GM12878 (cell line): Measurements from ENCODE around the gene P2RX4. TPM values are rescaled to one million over a fixed set of nuclear protein-coding genes. Genes with fewer than 3 reads are reported as not detected.

Experiments
- ATAC-seq: fragments of 200-7000 bp; cut with Tn5 transposase; 3 replicates; pipeline ENCODE4 v1.9.1; 2020; ENCODE audit warnings: mild to moderate bottlenecking, moderate library complexity
- BruUV-seq: library from RNA; stranded (reverse); fragments of 400-500 nt; replicated peaks from 2 replicates; lab custom pipeline; 2021; lab: Mats Ljungman, UMichigan
- CTCF ChIA-PET: fragments of 300-600 bp; sonication (Branson Sonifier 250); formaldehyde crosslinking; extraction: SDS; loops from one replicate; lab custom pipeline; 2021; ENCODE audit warnings: inconsistent platforms; lab: Yijun Ruan, JAX
- POLR2A ChIA-PET: fragments of 350-600 bp; formaldehyde crosslinking; extraction: SDS; loops from one replicate; lab custom pipeline; 2021; ENCODE audit warnings: inconsistent platforms; lab: Charles Lee
- RAD21 ChIA-PET: fragments of 300-600 bp; sonication (Branson Sonifier 250); formaldehyde crosslinking; loops from one replicate; lab custom pipeline; 2023; ENCODE audit warnings: antibody characterized with exemption; ENCODE audit not compliant: unreplicated experiment; lab: Charles Lee
- SMC1A ChIA-PET: fragments of 300-600 bp; sonication (Branson Sonifier 250); formaldehyde crosslinking; loops from one replicate; lab custom pipeline; 2023; ENCODE audit not compliant: unreplicated experiment, uncharacterized antibody; lab: Charles Lee
- DNase-seq: peaks from one replicate; pipeline ENCODE4 v3.0.0-alpha.2; 2011; ENCODE audit warnings: low read depth, low spot score
- FAIRE-seq: peaks from 3 replicates; lab custom pipeline; 2011; peaks lifted over from hg19 to GRCh38; lab: Jason Lieb, UNC
- H2AFZ ChIP-seq: 2 replicates; pipeline ENCODE4 v1.6.0; 2011; ENCODE audit warnings: low read depth, low read length, control low read depth; ENCODE audit not compliant: control insufficient read depth
- H3K27ac ChIP-seq: 2 replicates; pipeline ENCODE4 v1.5.1; 2011; ENCODE audit warnings: control low read depth; ENCODE audit not compliant: control insufficient read depth, insufficient read depth
- H3K27me3 ChIP-seq, 2 experiments: replicated peaks in 1 of 2; 2 replicates each; pipeline versions ENCODE4 v1.6.0 to v1.6.1; 2011; ENCODE audit warnings: low read length in 1 of 2; ENCODE audit not compliant: control insufficient read depth in 2 of 2, insufficient read depth in 2 of 2
- H3K36me3 ChIP-seq, 2 experiments: 2 replicates each; pipeline ENCODE4 v1.5.1; 2011; ENCODE audit warnings: low read length in 1 of 2; ENCODE audit not compliant: control insufficient read depth in 2 of 2, insufficient read depth in 2 of 2
- H3K4me1 ChIP-seq: 2 replicates; pipeline ENCODE4 v1.6.1; 2011; ENCODE audit warnings: mild to moderate bottlenecking, low read length, moderate library complexity, mixed read lengths; ENCODE audit not compliant: control insufficient read depth, insufficient read depth
- H3K4me2 ChIP-seq: 2 replicates; pipeline ENCODE4 v1.6.0; 2011; ENCODE audit warnings: control low read depth; ENCODE audit not compliant: control insufficient read depth, insufficient read depth
- H3K4me3 ChIP-seq: fragments of 200-600 bp; sonication (generic); 2 replicates; pipeline ENCODE4 v1.5.1; 2016
- H3K79me2 ChIP-seq: 2 replicates; pipeline ENCODE4 v1.6.0; 2011; ENCODE audit warnings: low read length; ENCODE audit not compliant: control insufficient read depth, insufficient read depth
- H3K9ac ChIP-seq: 2 replicates; pipeline ENCODE4 v1.8.0; 2011; ENCODE audit warnings: low read length, control low read depth, mixed read lengths; ENCODE audit not compliant: control insufficient read depth, insufficient read depth
- H3K9me3 ChIP-seq: replicated peaks from 3 replicates; pipeline ENCODE4 v1.5.1; 2011; ENCODE audit warnings: mild to moderate bottlenecking, low read length; ENCODE audit not compliant: control insufficient read depth, insufficient read depth
- H4K20me1 ChIP-seq: 2 replicates; pipeline ENCODE4 v1.6.0; 2011; ENCODE audit not compliant: control insufficient read depth, insufficient read depth
- BRCA1 ChIP-seq: IDR thresholded peaks from 2 replicates; pipeline ENCODE4 v1.6.1; 2011; ENCODE audit warnings: low read depth, low read length, improper control_type of control experiment
- CHD2 ChIP-seq: IDR thresholded peaks from 2 replicates; pipeline ENCODE4 v1.6.1; 2011; ENCODE audit warnings: low read depth, low read length, improper control_type of control experiment, borderline replicate concordance
- KLF5 ChIP-seq: fragments of 450-650 bp; IDR thresholded peaks from 2 replicates; pipeline ENCODE4 v1.6.1; 2014; ENCODE audit warnings: mild to moderate bottlenecking; ENCODE audit not compliant: partially characterized antibody
- LARP7 ChIP-seq: fragments of 450-650 bp; IDR thresholded peaks from 2 replicates; pipeline ENCODE4 v1.6.1; 2017; ENCODE audit warnings: mild to moderate bottlenecking
- NR2C1 ChIP-seq: fragments of 450-650 bp; IDR thresholded peaks from 2 replicates; pipeline ENCODE4 v1.6.1; 2017; ENCODE audit warnings: antibody characterized with exemption, mild to moderate bottlenecking, moderate library complexity
- SMARCA5 ChIP-seq: fragments of 450-650 bp; IDR thresholded peaks from 2 replicates; pipeline ENCODE4 v1.6.1; 2017; ENCODE audit warnings: mild to moderate bottlenecking
- TBL1XR1 ChIP-seq: IDR thresholded peaks from 2 replicates; pipeline ENCODE4 v1.6.1; 2012; ENCODE audit warnings: low read depth, low read length, improper control_type of control experiment
- ZNF24 ChIP-seq: fragments of 450-650 bp; IDR thresholded peaks from 2 replicates; pipeline ENCODE4 v1.6.1; 2017; ENCODE audit warnings: antibody characterized with exemption, mild to moderate bottlenecking
- WGBS: methylation state at CpG from one replicate; pipeline ENCODE4 v1.1.6; 2016; ENCODE audit warnings: low lambda C conversion rate; ENCODE audit not compliant: insufficient replicate concordance, insufficient coverage; ENCODE audit errors: missing lambda C conversion rate; 5-methylcytosine and 5-hydroxymethylcytosine counted together
- in situ Hi-C: fragments of 300-500 bp; cut with MboI; formaldehyde crosslinking; loops from 9 replicates; pipeline ENCODE4 v1.14.3; 2018; ENCODE audit warnings: mixed read lengths
- intact Hi-C: fragments of 100-400 bp; cut with micrococcal nuclease; formaldehyde crosslinking; loops from one replicate; pipeline ENCODE4 v1.14.2; 2022; ENCODE audit not compliant: unreplicated experiment
- polyA plus RNA-seq, 11 experiments: library from polyadenylated mRNA; depleted of rRNA in 4 of 11; unstranded in 6 of 11; stranded (reverse) in 5 of 11; fragments of >200 nt; fragmentation: Nextera tagmentation in 4 of 11; fragmentation: Illumina TruSeq in 1 of 11; extraction: Ambion mirVana in 4 of 11; extraction: Trizol in 1 of 11; gene quantifications; 1 replicate in 1 of 11; 2 replicates in 10 of 11; pipeline versions ENCODE4 v1.2.1 to v1.2.3, GENCODE V29; 2011 to 2016; ENCODE audit warnings: inconsistent platforms in 2 of 11, missing spikeins in 2 of 11, low read depth in 1 of 11
- total RNA-seq, 4 experiments: library from RNA; depleted of rRNA in 3 of 4; stranded (reverse); fragments of >200 nt in 3 of 4; fragmentation: Illumina TruSeq in 1 of 4; extraction: Trizol in 1 of 4; gene quantifications; 2 replicates each; pipeline versions ENCODE4 v1.2.1 to v1.2.3, GENCODE V29; 2013 to 2021
- TF ChIP-seq, protein P1 (sequence below): fragments of 450-650 bp; IDR thresholded peaks from 2 replicates; pipeline ENCODE4 v1.6.1; 2016; ENCODE audit warnings: mild to moderate bottlenecking
- TF ChIP-seq, protein P2 (sequence below): IDR thresholded peaks from 2 replicates; pipeline ENCODE4 v1.6.1; 2012; ENCODE audit warnings: low read depth, low read length, improper control_type of control experiment
- TF ChIP-seq, protein P3 (sequence below): IDR thresholded peaks from 2 replicates; pipeline ENCODE4 v1.6.1; 2011; ENCODE audit warnings: borderline replicate concordance, low read depth, mild to moderate bottlenecking, moderate library complexity, low read length; ENCODE audit not compliant: insufficient read depth, poor library complexity, severe bottlenecking
- TF ChIP-seq, protein P4 (sequence below): fragments of 450-650 bp; IDR thresholded peaks from 2 replicates; pipeline ENCODE4 v1.6.1; 2018; ENCODE audit warnings: borderline replicate concordance, mild to moderate bottlenecking; ENCODE audit not compliant: partially characterized antibody

P2RX4 gene
- total and polyA plus RNA-seq, 10 of the 15 experiments (the other 5 are each of a cell fraction or from before 2014, with no cell fraction given): 9.0 to 43.4 (median 20.5) TPM

DNA sequence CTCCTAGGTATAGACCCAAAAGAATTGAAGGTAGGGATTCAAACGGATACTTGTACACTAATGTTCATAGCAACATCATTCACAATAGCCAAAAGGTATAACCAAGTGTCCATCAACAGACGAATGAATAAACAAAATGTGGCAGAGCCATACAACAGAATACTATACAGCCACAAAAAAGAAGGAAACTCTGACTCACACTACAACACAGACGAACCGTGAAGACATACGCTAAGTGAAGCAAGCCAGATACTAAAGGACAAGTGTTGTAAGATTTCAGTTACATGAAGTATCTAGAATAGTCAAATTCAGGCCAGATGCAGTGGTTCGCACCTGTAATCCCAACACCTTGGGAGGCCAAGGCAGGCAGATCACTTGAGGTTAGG is 67.4 kb downstream of the P2RX4 start (continued):
- no peak for TF ChIP-seq LARP7
- TF ChIP-seq ZNF24: no peak

DNA sequence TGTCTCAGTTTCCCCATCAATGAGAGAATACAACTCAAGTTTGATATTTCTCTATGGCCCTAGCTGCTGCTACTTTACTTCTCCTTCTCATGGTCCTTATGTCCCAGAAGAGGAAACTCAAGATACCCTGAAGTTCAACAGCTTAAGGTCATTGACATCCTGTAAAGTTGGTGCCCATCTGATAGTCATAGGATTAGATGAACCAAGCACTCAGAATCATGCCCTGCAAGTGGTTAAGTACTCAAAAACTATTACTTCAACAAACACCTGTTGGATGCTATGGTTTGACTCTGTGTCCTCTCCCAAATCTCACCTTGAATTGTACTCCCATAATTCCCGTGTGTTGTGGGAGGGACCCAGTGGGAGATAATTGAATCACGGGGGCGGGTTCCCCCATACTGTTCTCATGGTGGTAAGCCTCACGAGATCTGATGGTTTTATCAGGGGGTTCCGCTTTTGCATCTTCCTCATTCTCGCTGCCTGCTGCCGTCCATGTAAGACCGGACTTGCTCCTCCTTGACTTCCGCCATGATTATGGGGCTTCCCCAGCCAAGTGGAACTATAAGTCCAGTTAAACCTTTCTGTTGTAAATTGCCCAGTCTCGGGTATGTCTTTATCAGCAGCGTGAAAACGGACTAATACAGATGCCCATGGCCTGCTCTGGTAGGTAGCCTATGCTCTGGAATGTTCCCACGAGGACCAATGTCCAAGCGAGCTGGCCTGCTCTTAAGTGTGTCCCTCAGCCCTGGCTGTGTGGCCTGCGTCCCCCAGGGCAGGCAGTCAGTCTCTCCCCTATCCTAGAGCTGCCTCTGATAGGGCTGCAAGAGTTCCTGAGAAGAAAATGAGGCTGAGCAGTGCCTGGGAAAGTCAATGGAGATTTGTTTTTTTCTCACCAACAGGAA is 68.5 kb downstream of the P2RX4 start:
- Histone ChIP-seq H3K36me3 (peaks cover 0 to 10% of the 10 kb centered on the region in 2 experiments), H3K27me3 (no peaks in the 10 kb centered on the region), H3K79me2 (peaks cover 4% of the 10 kb centered on the region), H3K4me2 (no peak overlapping the region), H3K9me3 (no peaks in the 10 kb centered on the region), H4K20me1 (no peaks in the 10 kb centered on the region), H3K9ac (no peak overlapping the region), H3K4me3 (no peak overlapping the region), H3K27ac (no peak overlapping the region), H2AFZ (no peak overlapping the region), H3K4me1 (peaks cover 4% of the 10 kb centered on the region)
- DNase-seq (no peak), FAIRE-seq (no peak), ATAC-seq (no peak)
- intact Hi-C loops: no loop called here
- SMC1A ChIA-PET: interaction anchor here (1.1 kb wide), 1 partner anchor 8 kb away, joined by 3 read pairs; no protein-coding TSS in a partner anchor
- in situ Hi-C loops: no loop called here
- POLR2A ChIA-PET: interaction anchor here (0.8 to 1.0 kb wide), 2 partner anchors 9 to 17 kb away, joined by 3 read pairs; no protein-coding TSS in a partner anchor
- RAD21 ChIA-PET: interaction anchor here (0.9 to 2.1 kb wide), 2 partner anchors 18 to 19 kb away, joined by 3 to 10 read pairs; partner anchors contain the start of gene CAMKK2
- no TSS peak for BruUV-seq
- CTCF ChIA-PET: interaction anchor here (1.3 to 1.9 kb wide), 2 partner anchors 17 to 273 kb away, joined by 3 to 4 read pairs; no protein-coding TSS in a partner anchor
- 96% methylated on average over 15 of the region's 15 CpGs for WGBS
- no peak for TF ChIP-seq SMARCA5
- TF ChIP-seq, protein P1, sequence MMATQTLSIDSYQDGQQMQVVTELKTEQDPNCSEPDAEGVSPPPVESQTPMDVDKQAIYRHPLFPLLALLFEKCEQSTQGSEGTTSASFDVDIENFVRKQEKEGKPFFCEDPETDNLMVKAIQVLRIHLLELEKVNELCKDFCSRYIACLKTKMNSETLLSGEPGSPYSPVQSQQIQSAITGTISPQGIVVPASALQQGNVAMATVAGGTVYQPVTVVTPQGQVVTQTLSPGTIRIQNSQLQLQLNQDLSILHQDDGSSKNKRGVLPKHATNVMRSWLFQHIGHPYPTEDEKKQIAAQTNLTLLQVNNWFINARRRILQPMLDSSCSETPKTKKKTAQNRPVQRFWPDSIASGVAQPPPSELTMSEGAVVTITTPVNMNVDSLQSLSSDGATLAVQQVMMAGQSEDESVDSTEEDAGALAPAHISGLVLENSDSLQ: no peak
- TF ChIP-seq, protein P2, sequence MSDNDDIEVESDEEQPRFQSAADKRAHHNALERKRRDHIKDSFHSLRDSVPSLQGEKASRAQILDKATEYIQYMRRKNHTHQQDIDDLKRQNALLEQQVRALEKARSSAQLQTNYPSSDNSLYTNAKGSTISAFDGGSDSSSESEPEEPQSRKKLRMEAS: no peak
- TF ChIP-seq, protein P3, sequence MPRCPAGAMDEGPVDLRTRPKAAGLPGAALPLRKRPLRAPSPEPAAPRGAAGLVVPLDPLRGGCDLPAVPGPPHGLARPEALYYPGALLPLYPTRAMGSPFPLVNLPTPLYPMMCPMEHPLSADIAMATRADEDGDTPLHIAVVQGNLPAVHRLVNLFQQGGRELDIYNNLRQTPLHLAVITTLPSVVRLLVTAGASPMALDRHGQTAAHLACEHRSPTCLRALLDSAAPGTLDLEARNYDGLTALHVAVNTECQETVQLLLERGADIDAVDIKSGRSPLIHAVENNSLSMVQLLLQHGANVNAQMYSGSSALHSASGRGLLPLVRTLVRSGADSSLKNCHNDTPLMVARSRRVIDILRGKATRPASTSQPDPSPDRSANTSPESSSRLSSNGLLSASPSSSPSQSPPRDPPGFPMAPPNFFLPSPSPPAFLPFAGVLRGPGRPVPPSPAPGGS: no peak
- no peak for TF ChIP-seq KLF5
- TF ChIP-seq CHD2: no peak
- TF ChIP-seq, protein P4, sequence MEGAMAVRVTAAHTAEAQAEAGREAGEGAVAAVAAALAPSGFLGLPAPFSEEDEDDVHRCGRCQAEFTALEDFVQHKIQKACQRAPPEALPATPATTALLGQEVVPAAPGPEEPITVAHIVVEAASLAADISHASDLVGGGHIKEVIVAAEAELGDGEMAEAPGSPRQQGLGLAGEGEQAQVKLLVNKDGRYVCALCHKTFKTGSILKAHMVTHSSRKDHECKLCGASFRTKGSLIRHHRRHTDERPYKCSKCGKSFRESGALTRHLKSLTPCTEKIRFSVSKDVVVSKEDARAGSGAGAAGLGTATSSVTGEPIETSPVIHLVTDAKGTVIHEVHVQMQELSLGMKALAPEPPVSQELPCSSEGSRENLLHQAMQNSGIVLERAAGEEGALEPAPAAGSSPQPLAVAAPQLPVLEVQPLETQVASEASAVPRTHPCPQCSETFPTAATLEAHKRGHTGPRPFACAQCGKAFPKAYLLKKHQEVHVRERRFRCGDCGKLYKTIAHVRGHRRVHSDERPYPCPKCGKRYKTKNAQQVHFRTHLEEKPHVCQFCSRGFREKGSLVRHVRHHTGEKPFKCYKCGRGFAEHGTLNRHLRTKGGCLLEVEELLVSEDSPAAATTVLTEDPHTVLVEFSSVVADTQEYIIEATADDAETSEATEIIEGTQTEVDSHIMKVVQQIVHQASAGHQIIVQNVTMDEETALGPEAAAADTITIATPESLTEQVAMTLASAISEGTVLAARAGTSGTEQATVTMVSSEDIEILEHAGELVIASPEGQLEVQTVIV: no peak
- no peak for TF ChIP-seq NR2C1
- TF ChIP-seq TBL1XR1: no peak
- no peak for TF ChIP-seq BRCA1
